Posterior vena cava (tissue), 2 donors: ENCODE data around the gene RNF220. TPM values are rescaled to one million over a fixed set of nuclear protein-coding genes. Genes with fewer than 3 reads are reported as not detected.

Experiments
- DNase-seq: peaks from one replicate; pipeline ENCODE4 v3.0.0-alpha.2; 2020; ENCODE audit warnings: low spot score
- intact Hi-C, 2 donors: fragments of 100-400 bp; cut with DNase I; formaldehyde crosslinking; loops; one replicate each; pipeline versions ENCODE4 v1.14.1 to v1.14.2; 2022 to 2023
- total RNA-seq, 2 donors: library from RNA; stranded (reverse); fragmentation: NEBNext Ultra II Directional; extraction: Animal tissue kit (Norgen Biotek cat#: 25700); gene quantifications; one replicate each; pipeline ENCODE4 v1.2.1, GENCODE V29; 2021
- donor health status: DM: yes; HTN: yes; CAD: no.
- donor health status: DM: yes; HTN: yes; CAD: no.

Gene RNF220
- total RNA-seq, 2 donors from 2014 or later = 46.4 to 53.6 TPM

DNA sequence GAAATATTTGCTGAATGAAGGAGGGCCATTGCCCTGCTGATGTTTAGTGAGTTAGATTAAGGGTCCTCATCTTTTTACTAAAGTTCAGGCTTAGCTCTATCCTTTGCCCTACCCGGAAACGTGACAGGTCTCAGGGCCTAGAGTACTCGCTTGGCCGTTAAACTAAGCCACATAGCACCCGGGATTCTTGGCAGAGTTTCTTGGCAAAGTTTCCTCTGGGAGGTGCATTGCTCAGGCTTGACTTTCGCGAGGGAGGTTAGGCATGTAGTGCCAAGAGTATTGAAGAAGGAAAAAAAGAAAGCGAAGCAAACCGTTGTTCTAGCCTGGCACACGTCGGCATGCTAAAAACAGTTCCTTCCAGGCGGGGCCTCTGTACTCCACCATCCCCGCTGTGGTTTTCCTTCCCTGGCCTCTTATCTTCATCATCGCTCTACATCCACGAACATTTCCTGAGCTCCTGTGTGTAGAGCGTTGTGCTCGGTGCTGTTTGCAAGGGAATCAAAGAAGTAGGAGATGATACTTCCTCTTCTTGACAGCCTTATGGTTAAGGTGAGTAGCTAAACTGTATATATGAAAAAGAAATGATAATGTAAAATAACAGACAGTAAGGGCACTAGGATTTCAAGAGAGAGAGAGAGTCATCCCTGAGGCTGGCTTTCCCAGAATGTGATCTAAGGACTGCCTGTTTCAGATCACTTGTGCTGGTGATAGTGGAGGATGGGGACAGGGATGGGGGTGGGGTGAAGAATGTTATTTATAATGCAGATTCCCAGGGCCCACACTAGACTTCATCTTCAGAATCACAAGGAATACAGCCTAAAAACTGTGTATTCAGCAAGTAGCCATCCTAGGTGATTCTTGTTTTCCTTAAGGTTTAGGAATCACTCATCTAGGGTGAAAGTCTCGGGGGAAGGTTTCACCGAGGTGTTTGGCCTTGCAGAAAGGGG, 18.8 kb downstream of the RNF220 start:
- no peak for DNase-seq

GRCh38 chr1:44424747-44425146, 19.7 kb downstream of the RNF220 start:
- DNase-seq = no peak
- intact Hi-C loops = no loop called here

More for the DNA sequence above, 18.8 kb downstream of the RNF220 start:
- intact Hi-C loops = no loop called here

- intact Hi-C loops = no loop called here
- no peak for DNase-seq
These were observed 20.5 kb downstream of the RNF220 start for GRCh38 chr1:44425341-44426082.

- DNase-seq = no peak
- intact Hi-C loops = no loop called here
These were observed 26.8 kb downstream of the RNF220 start for GRCh38 chr1:44431861-44432260.

DNA sequence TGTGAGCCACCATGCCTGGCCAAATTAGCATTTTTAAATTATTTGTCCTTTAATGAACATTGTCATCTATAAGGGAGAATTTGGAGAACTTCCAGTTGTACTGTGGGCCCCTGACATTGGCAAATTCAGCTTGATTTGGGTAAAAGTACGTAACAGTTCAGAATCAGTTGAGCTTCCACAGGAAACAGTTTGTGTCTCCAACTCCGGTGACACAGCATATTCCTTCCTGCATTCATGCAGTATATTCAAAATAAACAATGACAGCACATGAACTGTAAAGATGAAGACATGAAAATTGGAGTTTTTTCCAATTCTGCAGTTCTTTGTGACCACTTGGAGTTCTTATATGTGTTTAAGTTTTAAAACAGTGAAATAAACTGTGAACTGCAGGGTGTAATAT, 28.2 kb downstream of the RNF220 start:
- intact Hi-C loops = no loop called here
- no peak for DNase-seq

DNA sequence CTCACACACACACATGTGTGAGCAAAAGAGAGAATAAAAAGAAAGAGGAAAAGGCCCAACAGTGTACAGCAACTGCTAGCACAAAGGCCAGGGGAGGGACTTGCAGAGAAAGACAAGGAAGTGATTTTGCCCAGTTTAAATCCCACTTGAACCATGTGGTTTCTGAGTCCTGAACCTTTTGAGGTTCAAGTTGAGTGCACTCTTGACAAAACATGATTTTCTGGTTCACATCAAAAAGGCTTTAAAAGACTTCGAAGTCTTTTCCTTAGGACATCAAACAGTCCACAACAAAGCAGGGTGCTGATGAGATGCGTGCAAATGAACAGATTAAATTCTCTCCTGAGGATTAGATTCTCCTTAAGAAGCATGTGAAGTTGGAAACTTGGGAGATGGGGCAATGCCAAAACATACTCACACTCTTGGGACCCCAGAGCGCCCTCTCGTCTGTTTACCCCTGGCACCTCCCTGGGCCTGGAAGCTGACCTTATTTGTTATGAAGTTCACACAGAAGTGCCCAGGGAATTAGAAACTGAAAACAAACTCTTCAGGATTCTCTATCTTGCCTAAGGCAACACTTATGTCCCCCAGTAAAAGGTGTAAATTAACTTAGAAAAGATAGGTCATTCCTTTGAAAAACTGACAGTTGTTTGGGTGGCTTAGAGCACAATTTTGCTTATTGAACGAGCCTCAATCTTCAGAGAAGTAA, 31.5 kb downstream of the RNF220 start:
- intact Hi-C loops = no loop called here
- no peak for DNase-seq

DNA sequence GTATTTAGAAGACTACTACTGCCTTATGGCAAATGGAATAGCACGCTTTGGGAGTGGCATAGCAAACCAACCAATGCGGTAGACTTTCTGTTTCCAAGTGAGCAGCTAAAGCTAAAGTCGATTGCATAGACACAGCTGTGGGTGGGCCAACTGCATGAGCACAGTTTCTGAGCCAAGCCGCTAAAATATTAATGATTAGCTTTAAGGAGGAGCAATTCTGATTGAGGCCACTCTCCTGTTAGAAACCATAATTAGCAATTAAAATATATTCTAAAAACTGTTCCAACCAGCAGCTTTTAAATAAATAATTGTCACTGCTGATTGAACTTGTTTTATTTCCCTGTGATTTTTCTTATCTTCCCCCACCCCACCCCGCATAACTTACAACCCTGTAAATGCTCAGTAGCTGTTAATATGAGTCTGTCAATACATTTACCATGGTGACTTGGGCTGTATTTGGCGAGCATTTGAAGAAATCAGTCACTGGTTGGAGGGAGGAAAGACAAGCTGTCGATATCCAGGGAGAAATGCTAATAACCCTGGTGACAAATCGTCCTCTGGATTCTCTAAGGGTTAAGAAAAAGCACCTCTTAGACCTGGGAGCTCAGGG, 32.2 kb downstream of the RNF220 start:
- intact Hi-C loops = no loop called here
- DNase-seq = no peak

- no peak for DNase-seq
- intact Hi-C loops = no loop called here
These were observed 37.7 kb downstream of the RNF220 start for GRCh38 chr1:44442791-44443190.

- intact Hi-C loops = no loop called here
- DNase-seq = no peak
These were observed 42.2 kb downstream of the RNF220 start for GRCh38 chr1:44447051-44447810.

DNA sequence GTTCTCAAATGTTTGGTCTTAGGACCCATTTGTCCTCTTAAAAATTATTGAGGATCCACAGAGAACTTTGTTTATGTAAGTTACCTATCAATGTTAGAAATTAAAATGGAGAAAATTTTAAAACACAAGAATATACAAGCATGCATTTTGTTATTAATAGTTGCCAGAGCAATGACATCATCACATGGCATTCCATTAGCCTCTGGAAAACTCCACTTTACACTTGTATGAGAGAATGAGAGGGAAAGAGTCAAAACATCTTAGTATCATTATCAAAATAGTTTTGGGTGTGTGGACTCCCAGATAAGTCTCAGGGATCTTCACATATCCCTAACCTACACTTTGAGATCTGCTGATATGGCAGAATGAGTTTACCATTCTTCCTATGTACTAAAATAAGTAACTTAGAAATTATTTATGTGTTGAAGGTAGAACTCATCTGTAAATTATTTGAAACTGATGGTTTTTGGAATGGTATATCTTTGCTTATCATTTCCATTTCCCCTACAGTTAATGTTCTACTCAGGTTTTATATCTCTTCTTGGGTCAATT, 48.8 kb downstream of the RNF220 start:
- no peak for DNase-seq
- intact Hi-C loops = no loop called here

- intact Hi-C loops = no loop called here
- DNase-seq = no peak
These were observed 49.6 kb downstream of the RNF220 start for GRCh38 chr1:44454704-44455103.

DNA sequence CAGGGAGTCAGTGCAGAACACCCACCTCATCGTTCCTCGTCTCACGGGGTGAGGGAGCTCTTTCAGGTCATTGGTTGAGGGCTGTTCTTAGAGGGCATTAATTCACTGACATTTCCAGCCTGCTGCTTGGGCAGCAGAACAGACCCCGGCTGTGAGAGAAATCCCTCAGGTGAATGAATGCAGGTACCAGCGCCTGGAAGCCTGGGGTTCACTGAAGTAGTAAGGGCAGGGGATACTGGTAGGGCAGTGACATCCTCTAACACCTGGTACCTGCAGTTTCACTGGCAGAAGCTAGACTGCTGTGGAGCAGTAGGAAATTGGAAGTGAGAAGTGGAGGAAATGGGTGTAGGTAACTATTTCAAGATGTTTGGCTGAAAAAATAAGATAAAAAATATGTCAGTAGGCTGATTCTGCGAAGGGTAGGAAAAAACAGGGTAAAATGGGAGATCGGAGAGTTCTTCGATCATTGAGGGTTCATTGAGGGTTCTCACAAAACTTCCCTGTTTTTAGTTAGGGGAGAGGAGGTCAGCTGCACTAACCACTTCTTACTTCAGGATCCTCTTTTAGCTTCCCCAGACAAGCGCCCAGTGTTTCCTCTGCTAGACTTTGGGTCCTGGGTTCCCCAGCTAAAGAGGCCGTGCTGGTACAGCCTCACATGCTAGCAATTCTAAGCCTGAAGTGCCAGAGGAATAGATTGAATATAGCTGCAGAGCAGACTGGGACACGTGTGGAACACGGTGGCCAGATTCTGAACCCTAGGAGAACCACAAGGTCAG, 55.2 kb downstream of the RNF220 start:
- intact Hi-C loops = no loop called here
- no peak for DNase-seq

- intact Hi-C loops = no loop called here
- DNase-seq = no peak
These were observed 59.3 kb downstream of the RNF220 start for GRCh38 chr1:44464361-44464760.

DNA sequence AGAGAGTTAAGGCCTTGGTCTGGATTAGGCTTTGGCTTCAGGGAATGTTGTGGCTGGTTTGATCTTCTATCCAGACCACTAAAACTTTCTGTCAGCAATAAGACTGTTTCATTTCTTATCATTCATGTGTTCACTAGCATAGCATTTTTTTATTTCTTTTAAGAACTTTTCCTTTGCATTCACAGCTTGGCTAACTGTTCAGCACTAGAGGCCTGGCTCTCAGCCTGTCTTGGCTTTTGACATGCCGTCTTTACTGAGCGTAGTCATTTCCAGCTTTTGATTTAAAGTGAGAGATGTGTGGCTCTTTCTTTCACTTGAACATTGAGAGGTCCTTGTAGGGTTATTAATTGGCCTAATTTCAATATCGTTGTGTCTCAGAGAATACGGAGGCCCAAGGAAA, 62.5 kb downstream of the RNF220 start:
- DNase-seq = no peak
- intact Hi-C loops = no loop called here

GRCh38 chr1:44471911-44472453, 66.9 kb downstream of the RNF220 start:
- intact Hi-C loops = no loop called here
- no peak for DNase-seq

DNA sequence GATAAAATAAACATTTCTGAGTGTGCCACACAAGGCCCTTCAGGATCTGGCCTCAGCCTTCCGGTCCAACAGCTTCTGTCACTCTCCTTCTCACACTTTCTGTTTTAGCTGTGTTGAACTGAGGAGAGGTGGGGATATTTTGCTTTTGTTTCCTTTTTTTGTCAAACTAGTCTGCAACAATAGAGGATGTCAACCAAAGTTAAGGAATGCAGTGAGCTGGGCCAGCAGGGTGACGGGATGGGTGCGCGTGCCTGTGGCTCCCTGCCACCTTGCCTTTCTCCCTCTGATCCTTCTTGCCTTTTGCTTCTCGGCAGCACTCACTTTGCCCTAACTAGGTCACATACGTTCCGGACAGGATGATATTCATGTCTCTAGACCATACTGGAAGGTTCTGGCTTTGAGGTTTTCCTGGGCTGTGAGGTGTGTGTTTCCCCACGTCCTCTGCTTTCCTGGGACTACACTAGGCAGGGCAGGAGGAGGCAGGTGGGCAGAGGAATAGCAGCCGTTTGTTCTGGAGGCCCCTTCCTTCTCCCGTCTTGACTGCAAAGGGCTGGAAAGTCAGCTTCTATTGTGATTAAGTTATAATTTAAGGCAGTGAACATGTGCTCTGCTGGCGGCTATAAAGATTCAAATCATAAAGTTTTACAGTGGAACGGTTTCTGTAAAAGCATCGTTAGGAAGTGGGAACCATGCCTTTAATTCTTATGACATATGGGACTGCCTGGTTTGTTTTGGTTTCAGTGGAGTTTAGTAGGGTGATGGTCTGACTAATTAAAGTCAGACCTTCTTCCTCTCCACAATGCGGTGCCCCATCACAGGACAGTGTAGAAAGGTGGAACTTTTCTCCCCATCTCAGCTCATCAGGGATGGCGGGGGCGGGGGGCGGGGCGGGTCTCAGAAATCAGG, 67.8 kb downstream of the RNF220 start:
- DNase-seq = no peak
- intact Hi-C loops = no loop called here

GRCh38 chr1:44476891-44477290, 71.8 kb downstream of the RNF220 start:
- intact Hi-C loops = no loop called here
- DNase-seq = no peak
